ENCODE data around the gene CTCFL. TPM values are rescaled to one million over a fixed set of nuclear protein-coding genes. Genes with fewer than 3 reads are reported as not detected.

CTCFL gene
- total RNA-seq, 1 donor from 2014 or later: not detected

GRCh38 chr20:57539889-57540288 is 14.9 kb upstream of the CTCFL start:
- H3K4me3 ChIP-seq: no peak overlapping the region
- H3K4me3 Mint-ChIP-seq: no peak overlapping the region
- TF ChIP-seq EZH2 (IDR thresholded peaks at IDR 0.05) (no peak), EZH2phosphoT487 (IDR thresholded peaks at IDR 0.05) (no peak), CTCF (IDR thresholded peaks at IDR 0.05) (no peak)
- peaks cover 14% of the 10 kb centered on the region for H3K27me3 Mint-ChIP-seq (ENCODE audit: insufficient read depth, low read depth)
- no peaks in the 10 kb centered on the region for H3K79me2 ChIP-seq (ENCODE audit: low read depth)
- no peaks in the 10 kb centered on the region for H3K9me3 ChIP-seq (ENCODE audit: low read depth)
- H4K20me1 ChIP-seq (ENCODE audit: low read depth): no peaks in the 10 kb centered on the region
- no peaks in the 10 kb centered on the region for H3K27me3 ChIP-seq
- H3K27ac ChIP-seq: no peak overlapping the region
- no peak for DNase-seq (ENCODE audit: low spot score)
- H3K4me1 ChIP-seq: peaks cover 29% of the 10 kb centered on the region
- peaks cover 22% of the 10 kb centered on the region for H3K4me1 Mint-ChIP-seq
- no peak overlapping the region for H2AFZ ChIP-seq (replicated peaks)
- H3K36me3 Mint-ChIP-seq: no peaks in the 10 kb centered on the region
- no peak overlapping the region for H3K9ac ChIP-seq
- no peak overlapping the region for H3K4me2 ChIP-seq
- H3K27ac Mint-ChIP-seq: no peak overlapping the region
- peaks cover 17% of the 10 kb centered on the region for H3F3A ChIP-seq (ENCODE audit: low read depth)
- H3K9me3 Mint-ChIP-seq: peaks cover 22% of the 10 kb centered on the region
- H3K36me3 ChIP-seq: no peaks in the 10 kb centered on the region

GRCh38 chr20:57537822-57538221 is 12.9 kb upstream of the CTCFL start:
- Mint-ChIP-seq H3K27me3 (ENCODE audit: insufficient read depth, low read depth) (peaks cover 14% of the 10 kb centered on the region), H3K9me3 (peaks cover 30% of the 10 kb centered on the region)

GRCh38 chr20:57536771-57537724 is 12.1 kb upstream of the CTCFL start:
- H3K79me2 ChIP-seq (ENCODE audit: low read depth): no peaks in the 10 kb centered on the region
- no peaks in the 10 kb centered on the region for H3K27me3 ChIP-seq
- H2AFZ ChIP-seq (replicated peaks): no peak overlapping the region
- H3K9ac ChIP-seq: no peak overlapping the region
- no peak overlapping the region for H3K27ac ChIP-seq
- no peak for DNase-seq (ENCODE audit: low spot score)
- H3K9me3 ChIP-seq (ENCODE audit: low read depth): no peaks in the 10 kb centered on the region
- peaks cover 16% of the 10 kb centered on the region for H3F3A ChIP-seq (ENCODE audit: low read depth)
- peaks cover 16% of the 10 kb centered on the region for H3K4me1 ChIP-seq
- no peak overlapping the region for H3K4me2 ChIP-seq
- no peak overlapping the region for H3K4me3 Mint-ChIP-seq
- H3K9me3 Mint-ChIP-seq: peaks cover 32% of the 10 kb centered on the region
- H3K4me1 Mint-ChIP-seq: peaks cover 11% of the 10 kb centered on the region
- no peaks in the 10 kb centered on the region for H4K20me1 ChIP-seq (ENCODE audit: low read depth)
- no peak overlapping the region for H3K4me3 ChIP-seq
- TF ChIP-seq CTCF (IDR thresholded peaks at IDR 0.05) (no peak), EZH2phosphoT487 (IDR thresholded peaks at IDR 0.05) (no peak), EZH2 (IDR thresholded peaks at IDR 0.05) (no peak)
- H3K27ac Mint-ChIP-seq: no peak overlapping the region
- no peaks in the 10 kb centered on the region for H3K36me3 ChIP-seq
- H3K36me3 Mint-ChIP-seq: no peaks in the 10 kb centered on the region
- peaks cover 14% of the 10 kb centered on the region for H3K27me3 Mint-ChIP-seq (ENCODE audit: insufficient read depth, low read depth)

More at GRCh38 chr20:57537822-57538221, 12.9 kb upstream of the CTCFL start:
- no peak for DNase-seq (ENCODE audit: low spot score)
- Histone ChIP-seq H3K9ac (no peak overlapping the region), H3K4me2 (no peak overlapping the region), H3F3A (ENCODE audit: low read depth) (peaks cover 17% of the 10 kb centered on the region), H3K79me2 (ENCODE audit: low read depth) (no peaks in the 10 kb centered on the region), H4K20me1 (ENCODE audit: low read depth) (no peaks in the 10 kb centered on the region), H3K27me3 (no peaks in the 10 kb centered on the region), H3K36me3 (no peaks in the 10 kb centered on the region), H3K9me3 (ENCODE audit: low read depth) (no peaks in the 10 kb centered on the region), H3K4me3 (no peak overlapping the region), H2AFZ (replicated peaks) (no peak overlapping the region), H3K4me1 (peaks cover 16% of the 10 kb centered on the region), H3K27ac (no peak overlapping the region)
- TF ChIP-seq EZH2 (IDR thresholded peaks at IDR 0.05) (no peak), CTCF (IDR thresholded peaks at IDR 0.05) (no peak), EZH2phosphoT487 (IDR thresholded peaks at IDR 0.05) (no peak)
- Mint-ChIP-seq H3K36me3 (no peaks in the 10 kb centered on the region), H3K4me3 (no peak overlapping the region), H3K4me1 (peaks cover 11% of the 10 kb centered on the region), H3K27ac (no peak overlapping the region)

All from neural progenitor cell (in vitro differentiated cells).